H9 (cell line): ENCODE data around the gene CERS4. TPM values are rescaled to one million over a fixed set of nuclear protein-coding genes. Genes with fewer than 3 reads are reported as not detected.
A peak's percentile ranks its signal among the peaks of the same experiment; 100 is the strongest.
"Not testable (repeated sequence)": the region's sequence is repeated elsewhere in the genome, so short reads cannot be mapped to it uniquely, and the experiment has no call there.

ENCODE experiments used
- DNase-seq: peaks from one replicate; pipeline ENCODE4 v3.0.0-alpha.2; 2017
- H2AFZ ChIP-seq: one replicate; pipeline ENCODE4 v1.6.1; 2013; ENCODE audit warnings: mild to moderate bottlenecking, low read length, control low read depth, moderate library complexity
- H2AK5ac ChIP-seq: 2 replicates; pipeline ENCODE4 v1.6.1; 2013; ENCODE audit warnings: low read length, control low read depth, mixed read lengths; ENCODE audit not compliant: insufficient read length
- H2BK120ac ChIP-seq: one replicate; pipeline ENCODE4 v1.6.1; 2013; ENCODE audit warnings: low read depth, mild to moderate bottlenecking, low read length, control low read depth, inconsistent platforms; ENCODE audit not compliant: poor library complexity, severe bottlenecking
- H2BK12ac ChIP-seq: 2 replicates; pipeline ENCODE4 v1.6.1; 2013; ENCODE audit warnings: low read length, control low read depth, mixed read lengths, low read depth; ENCODE audit not compliant: insufficient read length
- H2BK15ac ChIP-seq: 2 replicates; pipeline ENCODE4 v1.6.1; 2013; ENCODE audit warnings: low read depth, low read length, control low read depth
- H2BK20ac ChIP-seq: one replicate; pipeline ENCODE4 v1.6.1; 2013; ENCODE audit warnings: low read depth, mild to moderate bottlenecking, low read length, control low read depth, inconsistent platforms; ENCODE audit not compliant: poor library complexity, severe bottlenecking
- H2BK5ac ChIP-seq: 2 replicates; pipeline ENCODE4 v1.6.1; 2013; ENCODE audit warnings: low read length, control low read depth, mixed read lengths; ENCODE audit not compliant: insufficient read length
- H3K14ac ChIP-seq: 2 replicates; pipeline ENCODE4 v1.6.1; 2013; ENCODE audit warnings: low read length, control low read depth; ENCODE audit not compliant: insufficient read depth
- H3K18ac ChIP-seq: 2 replicates; pipeline ENCODE4 v1.6.1; 2013; ENCODE audit warnings: low read depth, mild to moderate bottlenecking, mixed read lengths, low read length, control low read depth; ENCODE audit not compliant: insufficient read length
- H3K23ac ChIP-seq: 2 replicates; pipeline ENCODE4 v1.6.1; 2013; ENCODE audit warnings: low read length, control low read depth, mixed read lengths, low read depth; ENCODE audit not compliant: insufficient read length
- H3K23me2 ChIP-seq: 2 replicates; pipeline ENCODE4 v1.6.1; 2013; ENCODE audit warnings: low read depth, mild to moderate bottlenecking, mixed read lengths, low read length, control low read depth; ENCODE audit not compliant: insufficient read length, poor library complexity, severe bottlenecking
- H3K27ac ChIP-seq: 2 replicates; pipeline ENCODE4 v1.5.1; 2013; ENCODE audit warnings: low read length, control low read depth, mixed read lengths, low read depth; ENCODE audit not compliant: insufficient read length
- H3K27me3 ChIP-seq: 2 replicates; pipeline ENCODE4 v1.6.1; 2013; ENCODE audit warnings: low read length, control low read depth, inconsistent platforms; ENCODE audit not compliant: insufficient read depth
- H3K4ac ChIP-seq: 2 replicates; pipeline ENCODE4 v1.6.1; 2013; ENCODE audit warnings: low read depth, mild to moderate bottlenecking, control low read depth, inconsistent platforms, low read length, moderate library complexity
- H3K4me1 ChIP-seq: 2 replicates; pipeline ENCODE4 v1.6.1; 2013; ENCODE audit warnings: low read length, control low read depth, inconsistent platforms; ENCODE audit not compliant: insufficient read depth
- H3K4me2 ChIP-seq: 2 replicates; pipeline ENCODE4 v1.6.1; 2013; ENCODE audit warnings: low read length, control low read depth, mixed read lengths; ENCODE audit not compliant: insufficient read length, insufficient read depth
- H3K56ac ChIP-seq: 2 replicates; pipeline ENCODE4 v1.6.1; 2013; ENCODE audit warnings: low read depth, mild to moderate bottlenecking, mixed read lengths, low read length, control low read depth; ENCODE audit not compliant: insufficient read length
- H3K79me1 ChIP-seq: 2 replicates; pipeline ENCODE4 v1.6.1; 2013; ENCODE audit warnings: low read depth, mild to moderate bottlenecking, moderate library complexity, low read length, control low read depth, inconsistent platforms; ENCODE audit not compliant: insufficient read depth, poor library complexity, severe bottlenecking
- H3K79me2 ChIP-seq: 2 replicates; pipeline ENCODE4 v1.6.1; 2013; ENCODE audit warnings: low read length, control low read depth, inconsistent platforms; ENCODE audit not compliant: insufficient read depth
- H3K9ac ChIP-seq: 2 replicates; pipeline ENCODE4 v1.6.1; 2013; ENCODE audit warnings: low read length, control low read depth, mixed read lengths; ENCODE audit not compliant: insufficient read length; ENCODE audit errors: extremely low read depth
- H3K9me3 ChIP-seq: one replicate; pipeline ENCODE4 v1.6.1; 2013; ENCODE audit warnings: low read depth, low read length, inconsistent platforms; ENCODE audit not compliant: control insufficient read depth
- H3T11ph ChIP-seq: one replicate; pipeline ENCODE4 v1.6.1; 2013; ENCODE audit warnings: mild to moderate bottlenecking, low read length, control low read depth, inconsistent platforms
- H4K20me1 ChIP-seq: one replicate; pipeline ENCODE4 v1.6.1; 2013; ENCODE audit not compliant: control insufficient read depth, insufficient read length, insufficient read depth
- H4K5ac ChIP-seq: 2 replicates; pipeline ENCODE4 v1.6.1; 2013; ENCODE audit warnings: low read depth, mild to moderate bottlenecking, mixed read lengths, low read length, control low read depth; ENCODE audit not compliant: insufficient read length
- H4K8ac ChIP-seq: replicated peaks from 2 replicates; pipeline ENCODE4 v1.6.1; 2013; ENCODE audit warnings: low read length, control low read depth, mixed read lengths, low read depth; ENCODE audit not compliant: insufficient read length
- H4K91ac ChIP-seq: 2 replicates; pipeline ENCODE4 v1.6.1; 2013; ENCODE audit warnings: low read depth, mild to moderate bottlenecking, moderate library complexity, mixed read lengths, low read length, control low read depth; ENCODE audit not compliant: insufficient read length
- H3K27ac Mint-ChIP-seq, 3 experiments: 2 replicates in 2 of 3; 3 replicates in 1 of 3; pipeline ENCODE4 v1.8.0; 2020 to 2021; ENCODE audit warnings: mixed read lengths in 3 of 3, mild to moderate bottlenecking in 1 of 3, moderate library complexity in 1 of 3
- H3K27me3 Mint-ChIP-seq: 2 replicates; pipeline ENCODE4 v1.8.0; 2021; ENCODE audit warnings: low read depth, mild to moderate bottlenecking, moderate library complexity, mixed read lengths
- H3K36me3 Mint-ChIP-seq, 3 experiments: 2 replicates in 2 of 3; 3 replicates in 1 of 3; pipeline ENCODE4 v1.8.0; 2020 to 2021; ENCODE audit warnings: low read depth in 3 of 3, mixed read lengths in 3 of 3; ENCODE audit not compliant: insufficient read depth in 1 of 3
- H3K4me1 Mint-ChIP-seq, 2 experiments: 2 replicates each; pipeline ENCODE4 v1.8.0; 2020; ENCODE audit warnings: mixed read lengths in 2 of 2
- H3K4me3 Mint-ChIP-seq, 2 experiments: 2 replicates in 1 of 2; 3 replicates in 1 of 2; pipeline ENCODE4 v1.8.0; 2020 to 2021; ENCODE audit warnings: mild to moderate bottlenecking in 2 of 2, mixed read lengths in 2 of 2, moderate library complexity in 1 of 2
- H3K9me3 Mint-ChIP-seq, 2 experiments: 2 replicates in 1 of 2; 3 replicates in 1 of 2; pipeline ENCODE4 v1.8.0; 2020; ENCODE audit warnings: mild to moderate bottlenecking in 2 of 2, mixed read lengths in 2 of 2, moderate library complexity in 1 of 2
- CTCF ChIP-seq: fragments of 200-600 bp; sonication (generic); conservative IDR thresholded peaks from 3 replicates; pipeline ENCODE4 v1.8.0; 2021; ENCODE audit warnings: antibody characterized with exemption, mild to moderate bottlenecking
- WGBS: extraction: QIAGEN DNeasy Blood & Tissue Kit; methylation state at CpG from one replicate; pipeline ENCODE4 v1.1.7; 2013; ENCODE audit warnings: missing lambda C conversion rate, low lambda C conversion rate, mixed read lengths; ENCODE audit not compliant: insufficient read length; ENCODE audit errors: extremely low coverage; 5-methylcytosine and 5-hydroxymethylcytosine counted together
- total RNA-seq: library from RNA; stranded (reverse); gene quantifications from 2 replicates; pipeline ENCODE4 v1.2.1, GENCODE V29; 2021

Gene CERS4
- total RNA-seq, 1 experiment from 2014 or later = 62.6 TPM

GRCh38 chr19:8196271-8196927 lies 12.8 kb upstream of the CERS4 start:
- H3K27ac Mint-ChIP-seq = peak overlapping the region in 1 of 3 experiments; percentile 50; a peak in 4 of 7 replicates
- DNase-seq = no peak
- WGBS = no CpG with 5 or more reads among the region's 10 CpGs
- Histone ChIP-seq H3K9me3 (no peaks in the 10 kb centered on the region), H3K4ac (no peak overlapping the region), H2AK5ac (peak overlapping the region; percentile 75), H2BK5ac (no peak overlapping the region), H3K23me2 (no peaks in the 10 kb centered on the region), H2AFZ (peak overlapping the region; percentile 56), H2BK15ac (peak overlapping the region; percentile 80; the same call in 1 of the 2 replicates), H3K79me1 (no peaks in the 10 kb centered on the region), H3K79me2 (no peaks in the 10 kb centered on the region), H4K5ac (no peak overlapping the region), H3K56ac (no peak overlapping the region), H3K4me2 (no peak overlapping the region), H3K4me1 (peaks cover 4% of the 10 kb centered on the region; the same call in 1 of the 2 replicates), H2BK12ac (peak overlapping the region; percentile 82), H3K18ac (no peak overlapping the region), H3K23ac (no peak overlapping the region), H3K27me3 (no peaks in the 10 kb centered on the region), H4K20me1 (no peaks in the 10 kb centered on the region), H2BK20ac (no peak overlapping the region), H3T11ph (no peak overlapping the region), H4K8ac (peak overlapping the region; percentile 30), H3K14ac (peak overlapping the region; percentile 82; the same call in 1 of the 2 replicates), H4K91ac (no peak overlapping the region), H3K9ac (no peak overlapping the region), H2BK120ac (no peak overlapping the region), H3K27ac (peak overlapping the region; percentile 32)
- H3K27me3 Mint-ChIP-seq = no peaks in the 10 kb centered on the region
- peaks cover 26 to 38% of the 10 kb centered on the region in 2 experiments for H3K4me1 Mint-ChIP-seq
- H3K9me3 Mint-ChIP-seq = peaks cover 0 to 4% of the 10 kb centered on the region in 2 experiments; a peak in 2 of 5 replicates
- TF ChIP-seq CTCF = no peak
- 0 out of 5 replicates have a peak overlapping the region, but pooled peaks of 1 of the 2 experiments have one; percentile 27 for H3K4me3 Mint-ChIP-seq
- H3K36me3 Mint-ChIP-seq = no peaks in the 10 kb centered on the region; a peak in 1 of 7 replicates

GRCh38 chr19:8203288-8204120 lies 5.7 kb upstream of the CERS4 start:
- Histone ChIP-seq H3K18ac (peak overlapping the region; percentile 88), H3K27ac (peak overlapping the region; percentile 93), H3K9ac (peak overlapping the region; percentile 43), H2AK5ac (peak overlapping the region; percentile 33), H2BK120ac (peak overlapping the region; percentile 75), H2BK5ac (peak overlapping the region; percentile 69)
- not testable (repeated sequence) for H3K4me1 ChIP-seq, H3K79me1 ChIP-seq, H3K27me3 Mint-ChIP-seq, H3K56ac ChIP-seq, H3K9me3 Mint-ChIP-seq, H3K23ac ChIP-seq, H3T11ph ChIP-seq, H3K27me3 ChIP-seq, H3K23me2 ChIP-seq, H2BK15ac ChIP-seq, H4K8ac ChIP-seq, H3K36me3 Mint-ChIP-seq, H3K9me3 ChIP-seq, H2AFZ ChIP-seq, H4K91ac ChIP-seq, H3K14ac ChIP-seq, H3K79me2 ChIP-seq, H4K20me1 ChIP-seq, H4K5ac ChIP-seq, H2BK12ac ChIP-seq, H3K4me2 ChIP-seq, H2BK20ac ChIP-seq, H3K4ac ChIP-seq
- peaks cover 38 to 43% of the 10 kb centered on the region in 2 experiments for H3K4me1 Mint-ChIP-seq
- peak overlapping the region; percentile 97 to 99 (median 98) for H3K27ac Mint-ChIP-seq
- DNase-seq = peak; percentile 84
- WGBS = no CpG with 5 or more reads among the region's 15 CpGs
- peak overlapping the region; percentile 25 to 36 for H3K4me3 Mint-ChIP-seq
